Hair follicular keratinocyte (primary cell): Measurements from ENCODE around the gene OR2AT4. TPM values are rescaled to one million over a fixed set of nuclear protein-coding genes. Genes with fewer than 3 reads are reported as not detected.

ENCODE experiments used
- total RNA-seq: library from RNA; depleted of rRNA; stranded (reverse); fragments of >200 nt; gene quantifications from 2 replicates; pipeline ENCODE4 v1.2.3, GENCODE V29; 2015

OR2AT4 gene
- not detected in 2 replicates for total RNA-seq

GRCh38 chr11:75096456-75097172, at the start of gene OR2AT4:
Gene OR2AT4 (minus strand): TSS chr11:75096876.

Other genes starting within 250 kb of the OR2AT4 start
- gene XRRA1, start 147.8 kb downstream of the OR2AT4 start, total RNA-seq, result 17.6 and 24.9 TPM in 2 replicates
- 45.9 and 60.3 TPM in 2 replicates for gene SPCS2, start 147.6 kb downstream of the OR2AT4 start, total RNA-seq
- 4.4 and 8.3 TPM in 2 replicates for gene NEU3, start 107.9 kb downstream of the OR2AT4 start, total RNA-seq
- gene SLCO2B1, start 54.2 kb upstream of the OR2AT4 start, total RNA-seq, result not detected in 2 replicates
- not detected in 2 replicates for gene TPBGL, start 143.9 kb upstream of the OR2AT4 start, total RNA-seq